Osteoblast (primary cell): Measurements from ENCODE around the gene MEX3A. TPM values are rescaled to one million over a fixed set of nuclear protein-coding genes. Genes with fewer than 3 reads are reported as not detected.

ENCODE experiments used
- DNase-seq: peaks from one replicate; pipeline ENCODE4 v3.0.0; 2011; ENCODE audit warnings: low spot score, mixed read lengths; ENCODE audit not compliant: insufficient read length; ENCODE audit errors: missing footprints
- H2AFZ ChIP-seq: 2 replicates; pipeline ENCODE4 v1.6.0; 2011; ENCODE audit warnings: mild to moderate bottlenecking, low read length
- H3K27ac ChIP-seq: 2 replicates; pipeline ENCODE4 v1.5.1; 2011; ENCODE audit warnings: mild to moderate bottlenecking, low read depth, low read length, moderate library complexity
- H3K27me3 ChIP-seq: 2 replicates; pipeline ENCODE4 v1.6.0; 2012; ENCODE audit warnings: mild to moderate bottlenecking, control low read depth, inconsistent platforms, low read length, moderate library complexity; ENCODE audit not compliant: insufficient read depth
- H3K36me3 ChIP-seq: 2 replicates; pipeline ENCODE4 v1.5.1; 2011; ENCODE audit warnings: mild to moderate bottlenecking, low read length, control low read depth, moderate library complexity; ENCODE audit not compliant: insufficient read depth
- H3K4me1 ChIP-seq: 2 replicates; pipeline ENCODE4 v1.5.1; 2011; ENCODE audit warnings: mild to moderate bottlenecking, low read length, control low read depth, moderate library complexity; ENCODE audit not compliant: insufficient read depth
- H3K4me2 ChIP-seq: 2 replicates; pipeline ENCODE4 v1.6.0; 2011; ENCODE audit warnings: mild to moderate bottlenecking, low read length; ENCODE audit not compliant: insufficient read depth
- H3K4me3 ChIP-seq: fragments of 200-600 bp; sonication (generic); 3 replicates; pipeline ENCODE4 v1.5.1; 2012; ENCODE audit warnings: mild to moderate bottlenecking, low read length, inconsistent platforms; ENCODE audit not compliant: insufficient read depth
- H3K79me2 ChIP-seq: 2 replicates; pipeline ENCODE4 v1.6.0; 2012; ENCODE audit warnings: mild to moderate bottlenecking, low read length, control low read depth, inconsistent platforms; ENCODE audit not compliant: insufficient read depth
- H3K9me3 ChIP-seq: 2 replicates; pipeline ENCODE4 v1.5.1; 2011; ENCODE audit warnings: low read depth, low read length, control low read depth
- H4K20me1 ChIP-seq: 2 replicates; pipeline ENCODE4 v1.6.0; 2012; ENCODE audit warnings: mild to moderate bottlenecking, low read length, control low read depth; ENCODE audit not compliant: insufficient read depth
- total RNA-seq: library from RNA; depleted of rRNA; stranded (reverse); fragments of >200 nt; gene quantifications from 2 replicates; pipeline ENCODE4 v1.2.3, GENCODE V29; 2012
- TF ChIP-seq, protein P1 (sequence below): IDR thresholded peaks from 2 replicates; pipeline ENCODE4 v1.5.1; 2011; ENCODE audit warnings: mild to moderate bottlenecking, low read depth, low read length, moderate library complexity; ENCODE audit errors: extremely low read depth

MEX3A gene
- total RNA-seq, 1 donor, result 1.1 TPM

DNA sequence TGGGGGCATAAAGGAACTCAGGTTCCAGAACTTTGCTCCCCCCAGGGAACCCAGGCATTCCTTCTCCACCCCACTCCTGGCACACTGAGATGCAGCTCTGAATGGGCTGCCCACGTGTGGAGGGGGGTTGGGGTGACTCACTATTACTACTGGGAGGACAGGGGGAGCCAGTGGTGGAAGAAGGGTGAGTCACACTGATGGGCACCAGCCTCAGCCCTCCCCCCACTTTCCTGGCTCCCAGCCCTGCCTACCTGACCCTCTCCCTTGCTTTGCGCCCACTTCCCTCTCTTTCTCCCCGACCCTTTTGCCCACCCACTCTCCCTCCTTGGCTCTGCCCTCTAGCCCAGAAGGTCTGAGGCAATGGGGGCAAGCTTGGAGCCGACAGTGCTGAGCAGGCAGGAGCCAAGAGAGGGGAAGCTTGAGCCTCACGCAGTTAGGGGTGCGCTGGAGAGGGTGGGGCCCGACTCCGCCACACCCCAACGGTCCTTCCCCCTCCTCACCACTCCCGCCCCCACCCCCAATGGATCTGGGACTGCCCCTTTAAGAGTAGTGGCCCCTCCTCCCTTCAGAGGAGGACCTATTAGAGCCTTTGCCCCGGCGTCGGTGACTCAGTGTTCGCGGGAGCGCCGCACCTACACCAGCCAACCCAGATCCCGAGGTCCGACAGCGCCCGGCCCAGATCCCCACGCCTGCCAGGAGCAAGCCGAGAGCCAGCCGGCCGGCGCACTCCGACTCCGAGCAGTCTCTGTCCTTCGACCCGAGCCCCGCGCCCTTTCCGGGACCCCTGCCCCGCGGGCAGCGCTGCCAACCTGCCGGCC, 32.0 kb upstream of the MEX3A start, which contains the start of gene LMNA:
LMNA (plus strand) TSS at position 611 of the 818 bp plus-strand sequence. CDS start 208 bp downstream, outside the sequence.
- peak; percentile 98 for DNase-seq
- Histone ChIP-seq H3K27ac (peak within 1 kb of the TSS; percentile 98), H2AFZ (peak within 1 kb of the TSS; percentile 43), H3K4me1 (peaks cover 48% of the 10 kb centered on the region), H3K27me3 (no peaks in the 10 kb centered on the region), H3K9me3 (no peaks in the 10 kb centered on the region), H4K20me1 (peaks cover 37% of the 10 kb centered on the region), H3K36me3 (peaks cover 10% of the 10 kb centered on the region), H3K4me2 (peak within 1 kb of the TSS; percentile 92), H3K79me2 (peaks cover 60% of the 10 kb centered on the region), H3K4me3 (peak within 1 kb of the TSS; percentile 99)
- TF ChIP-seq, protein P1, sequence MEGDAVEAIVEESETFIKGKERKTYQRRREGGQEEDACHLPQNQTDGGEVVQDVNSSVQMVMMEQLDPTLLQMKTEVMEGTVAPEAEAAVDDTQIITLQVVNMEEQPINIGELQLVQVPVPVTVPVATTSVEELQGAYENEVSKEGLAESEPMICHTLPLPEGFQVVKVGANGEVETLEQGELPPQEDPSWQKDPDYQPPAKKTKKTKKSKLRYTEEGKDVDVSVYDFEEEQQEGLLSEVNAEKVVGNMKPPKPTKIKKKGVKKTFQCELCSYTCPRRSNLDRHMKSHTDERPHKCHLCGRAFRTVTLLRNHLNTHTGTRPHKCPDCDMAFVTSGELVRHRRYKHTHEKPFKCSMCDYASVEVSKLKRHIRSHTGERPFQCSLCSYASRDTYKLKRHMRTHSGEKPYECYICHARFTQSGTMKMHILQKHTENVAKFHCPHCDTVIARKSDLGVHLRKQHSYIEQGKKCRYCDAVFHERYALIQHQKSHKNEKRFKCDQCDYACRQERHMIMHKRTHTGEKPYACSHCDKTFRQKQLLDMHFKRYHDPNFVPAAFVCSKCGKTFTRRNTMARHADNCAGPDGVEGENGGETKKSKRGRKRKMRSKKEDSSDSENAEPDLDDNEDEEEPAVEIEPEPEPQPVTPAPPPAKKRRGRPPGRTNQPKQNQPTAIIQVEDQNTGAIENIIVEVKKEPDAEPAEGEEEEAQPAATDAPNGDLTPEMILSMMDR, result no peak

DNA sequence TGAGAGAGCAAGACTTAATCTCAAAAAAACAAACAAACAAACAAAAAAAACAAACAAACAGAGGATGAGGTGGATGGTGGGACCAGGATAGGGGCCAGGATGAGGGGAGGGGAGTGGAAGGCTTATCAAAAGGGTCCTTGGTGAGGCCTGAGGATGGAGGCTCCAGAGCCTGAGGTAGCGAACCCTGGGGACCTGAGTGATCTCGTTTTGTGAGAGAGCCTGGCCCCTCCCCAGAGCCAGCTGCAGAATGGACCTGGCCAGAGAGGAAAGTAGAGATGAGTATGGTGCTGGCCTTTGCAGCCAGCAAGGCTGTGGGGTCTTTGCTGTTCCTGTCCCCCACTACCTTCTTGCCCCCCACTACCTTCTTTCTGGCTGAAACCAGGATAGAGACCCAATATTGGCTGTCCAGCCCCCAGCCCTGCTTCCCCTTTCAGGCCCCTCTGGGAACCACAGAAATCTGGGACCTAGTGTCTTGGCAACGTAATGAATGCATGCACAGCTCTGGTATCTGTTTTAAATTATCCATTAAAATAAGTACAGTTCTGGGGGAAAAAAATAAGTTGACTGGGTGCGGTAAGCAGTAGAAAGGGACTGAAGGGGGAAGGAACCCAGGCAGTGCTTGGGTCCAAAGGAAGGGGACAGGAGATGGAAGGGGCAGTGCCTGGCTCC, 31.2 kb upstream of the MEX3A start:
- Histone ChIP-seq H3K27ac (peak overlapping the region; percentile 98), H3K27me3 (no peaks in the 10 kb centered on the region), H3K36me3 (peaks cover 8% of the 10 kb centered on the region), H3K4me3 (peak overlapping the region; percentile 99), H3K9me3 (no peaks in the 10 kb centered on the region), H3K4me2 (peak overlapping the region; percentile 92), H2AFZ (no peak overlapping the region), H4K20me1 (peaks cover 33% of the 10 kb centered on the region), H3K4me1 (peaks cover 41% of the 10 kb centered on the region), H3K79me2 (peaks cover 53% of the 10 kb centered on the region)
- no peak for DNase-seq
- TF ChIP-seq, protein P1, result no peak

DNA sequence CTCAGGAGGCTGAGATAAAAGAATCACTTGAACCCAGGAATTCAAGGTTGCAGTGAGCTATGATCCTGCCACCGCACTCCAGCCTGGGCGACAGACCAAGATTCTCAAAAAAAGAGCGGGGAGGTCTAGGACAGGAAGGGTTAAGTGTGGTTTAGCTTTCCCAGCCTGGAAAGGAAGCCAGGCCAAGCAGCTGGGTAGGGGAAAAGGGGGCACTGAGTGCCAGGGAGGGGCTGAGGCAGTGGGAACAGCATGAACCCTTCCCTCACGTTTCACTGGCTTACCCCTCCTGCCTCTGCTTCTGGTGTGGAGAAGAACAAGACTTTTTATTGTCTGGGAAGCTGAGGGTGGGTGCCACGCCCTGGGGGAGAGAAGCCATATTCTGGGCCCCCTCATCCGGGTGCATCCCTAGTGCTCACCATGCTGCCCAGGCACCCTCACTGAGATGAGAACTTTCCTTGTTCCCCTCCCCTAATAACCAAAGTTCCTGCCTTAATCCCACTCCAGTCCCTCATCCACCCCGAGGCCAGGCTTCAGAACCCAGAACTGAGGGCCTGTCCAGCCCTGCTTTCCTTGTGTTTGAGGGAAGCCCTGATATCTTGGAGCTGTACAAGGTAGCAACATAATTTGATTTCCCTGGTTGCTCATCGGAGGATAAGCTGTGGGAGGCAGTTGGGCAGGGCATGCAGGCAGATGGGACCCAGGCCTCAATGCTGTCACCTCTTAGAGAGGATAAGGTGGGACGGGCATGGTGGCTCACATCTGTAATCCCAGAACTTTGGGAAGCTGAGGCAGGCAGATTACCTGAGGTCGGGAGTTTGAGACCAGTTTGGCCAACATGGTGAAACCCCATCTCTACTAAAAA, 30.2 kb upstream of the MEX3A start:
- Histone ChIP-seq H4K20me1 (peaks cover 24% of the 10 kb centered on the region), H3K27ac (peak overlapping the region; percentile 15), H3K9me3 (no peaks in the 10 kb centered on the region), H3K4me1 (peaks cover 31% of the 10 kb centered on the region), H3K27me3 (no peaks in the 10 kb centered on the region), H3K4me2 (no peak overlapping the region), H3K4me3 (no peak overlapping the region), H3K79me2 (peaks cover 44% of the 10 kb centered on the region), H2AFZ (no peak overlapping the region), H3K36me3 (no peaks in the 10 kb centered on the region)
- DNase-seq, result no peak
- TF ChIP-seq, protein P1, result no peak
